Hippocampal formation (tissue), 2 donors: ENCODE data around the gene CFAP97.

Source experiments
- DNase-seq, 2 donors: peaks; one replicate each; lab custom pipeline; 2025; lab: John Stamatoyannopoulos, UW

CFAP97 gene

GRCh38 chr4:185109736-185110135 is 94.1 kb downstream of the CFAP97 start:
- DNase-seq, result no peak
